ENCODE data around the gene ABCB7. TPM values are rescaled to one million over a fixed set of nuclear protein-coding genes. Genes with fewer than 3 reads are reported as not detected.

ABCB7 gene
- total RNA-seq, 2 experiments from 2014 or later, result 13.4 to 14.5 TPM

DNA sequence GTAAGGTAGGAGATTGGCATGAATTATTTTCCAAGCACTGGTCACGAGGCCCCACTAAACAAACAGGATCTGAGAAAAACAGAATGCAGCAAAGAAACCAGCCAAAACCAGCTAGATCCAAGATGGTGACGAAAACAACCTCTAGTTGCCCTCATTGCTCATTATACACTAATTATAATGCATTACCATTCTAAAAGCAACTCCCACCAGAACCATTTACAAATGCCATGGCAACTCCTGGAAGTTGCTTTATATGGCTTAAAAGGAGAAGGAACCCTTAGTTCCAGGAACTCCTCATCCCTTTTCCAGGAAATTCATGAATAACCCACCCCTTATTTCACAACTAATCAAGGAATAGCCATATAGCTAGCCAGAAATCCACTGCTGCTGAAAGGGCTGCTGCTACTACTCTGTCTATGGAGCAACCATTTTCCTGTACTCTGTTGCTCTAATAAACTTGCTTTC is 69.3 kb downstream of the ABCB7 start:
- Histone ChIP-seq H3K36me3 (ENCODE audit: insufficient read depth, low read length) (no peaks in the 10 kb centered on the region), H3K9me3 (ENCODE audit: control insufficient read depth in 1 of 2, insufficient read depth in 1 of 2, low read length in 2 of 2) (no peaks in the 10 kb centered on the region), H3K4me3 (ENCODE audit: low read length) (no peak overlapping the region), H3K27ac (ENCODE audit: low read depth in 1 of 2, low read length in 2 of 2) (no peak overlapping the region), H3K4me1 (ENCODE audit: insufficient read depth, low read length) (no peaks in the 10 kb centered on the region), H3K27me3 (ENCODE audit: control insufficient read depth in 1 of 2, insufficient read depth in 2 of 2, low read length in 2 of 2) (no peaks in the 10 kb centered on the region)
- Mint-ChIP-seq H3K27me3 (no peaks in the 10 kb centered on the region), H3K27ac (no peak overlapping the region), H3K4me3 (no peak overlapping the region), H3K4me1 (ENCODE audit: low read depth) (peaks cover 33% of the 10 kb centered on the region), H3K36me3 (ENCODE audit: low read depth) (peaks cover 13% of the 10 kb centered on the region), H3K9me3 (no peaks in the 10 kb centered on the region)
- no peak for DNase-seq
- POLR2A ChIA-PET, result no interaction called here
- CTCF ChIA-PET, result no interaction called here
- intact Hi-C loops (cut with DNase I, micrococcal nuclease), result no loop called here
- no peak for TF ChIP-seq CTCF (IDR thresholded peaks at IDR 0.05)
- ATAC-seq (ENCODE audit: poor library complexity), result no peak

GRCh38 chrX:75084757-75085156 is 71.3 kb downstream of the ABCB7 start:
- ATAC-seq (ENCODE audit: poor library complexity) (no peak), DNase-seq (no peak)
- TF ChIP-seq CTCF (IDR thresholded peaks at IDR 0.05), result no peak
- H3K36me3 Mint-ChIP-seq (ENCODE audit: low read depth), result peaks cover 12% of the 10 kb centered on the region
- H3K27ac Mint-ChIP-seq, result no peak overlapping the region
- POLR2A ChIA-PET, result no interaction called here
- no peak overlapping the region for H3K4me3 Mint-ChIP-seq
- CTCF ChIA-PET, result no interaction called here
- no peaks in the 10 kb centered on the region for H3K27me3 Mint-ChIP-seq
- Histone ChIP-seq H3K4me3 (ENCODE audit: low read length) (no peak overlapping the region), H3K9me3 (ENCODE audit: control insufficient read depth in 1 of 2, insufficient read depth in 1 of 2, low read length in 2 of 2) (no peaks in the 10 kb centered on the region), H3K36me3 (ENCODE audit: insufficient read depth, low read length) (no peaks in the 10 kb centered on the region), H3K27ac (ENCODE audit: low read depth in 1 of 2, low read length in 2 of 2) (no peak overlapping the region), H3K4me1 (ENCODE audit: insufficient read depth, low read length) (no peaks in the 10 kb centered on the region), H3K27me3 (ENCODE audit: control insufficient read depth in 1 of 2, insufficient read depth in 2 of 2, low read length in 2 of 2) (no peaks in the 10 kb centered on the region)
- peaks cover 25% of the 10 kb centered on the region for H3K4me1 Mint-ChIP-seq (ENCODE audit: low read depth)
- intact Hi-C loops (cut with DNase I, micrococcal nuclease), result no loop called here
- H3K9me3 Mint-ChIP-seq, result no peaks in the 10 kb centered on the region

- Mint-ChIP-seq H3K4me1 (ENCODE audit: low read depth) (no peaks in the 10 kb centered on the region), H3K27me3 (no peaks in the 10 kb centered on the region), H3K4me3 (no peak overlapping the region), H3K27ac (no peak overlapping the region), H3K9me3 (no peaks in the 10 kb centered on the region), H3K36me3 (ENCODE audit: low read depth) (peaks cover 34% of the 10 kb centered on the region)
- ATAC-seq (ENCODE audit: poor library complexity), result no peak
- Histone ChIP-seq H3K4me3 (ENCODE audit: low read length) (no peak overlapping the region), H3K27ac (ENCODE audit: low read depth in 1 of 2, low read length in 2 of 2) (no peak overlapping the region), H3K36me3 (ENCODE audit: insufficient read depth, low read length) (peaks cover 13% of the 10 kb centered on the region), H3K27me3 (ENCODE audit: control insufficient read depth in 1 of 2, insufficient read depth in 2 of 2, low read length in 2 of 2) (no peaks in the 10 kb centered on the region), H3K4me1 (ENCODE audit: insufficient read depth, low read length) (no peaks in the 10 kb centered on the region), H3K9me3 (ENCODE audit: control insufficient read depth in 1 of 2, insufficient read depth in 1 of 2, low read length in 2 of 2) (no peaks in the 10 kb centered on the region)
- POLR2A ChIA-PET, result no interaction called here
- intact Hi-C loops (cut with DNase I, micrococcal nuclease), result no loop called here
- CTCF ChIA-PET, result no interaction called here
- no peak for DNase-seq
- TF ChIP-seq CTCF (IDR thresholded peaks at IDR 0.05), result no peak
Measured at GRCh38 chrX:75076429-75076828, 79.7 kb downstream of the ABCB7 start.

Measured in CD4-positive, alpha-beta T cell (primary cell).